CD4-positive, alpha-beta T cell treated with Interleukin-2 at 100 ng/mL for 4 hours (primary cell): ENCODE results near the gene PARN.
"Not testable (repeated sequence)": the region's sequence is repeated elsewhere in the genome, so short reads cannot be mapped to it uniquely, and the experiment has no call there.

Source experiments
- DNase-seq: peaks from one replicate; pipeline ENCODE4 v3.0.0-alpha.2; 2020; ENCODE audit warnings: low spot score

PARN gene

GRCh38 chr16:14400978-14401710 lies 228.9 kb downstream of the PARN start:
- DNase-seq, result not testable (repeated sequence)

GRCh38 chr16:14400285-14400977 lies 229.6 kb downstream of the PARN start:
- no peak for DNase-seq

- no peak for DNase-seq
These were observed 230.4 kb downstream of the PARN start for GRCh38 chr16:14399378-14400284.

GRCh38 chr16:14398014-14398717 lies 231.9 kb downstream of the PARN start:
- no peak for DNase-seq

GRCh38 chr16:14395710-14396304 lies 234.3 kb downstream of the PARN start:
- not testable (repeated sequence) for DNase-seq

GRCh38 chr16:14394834-14395233 lies 235.2 kb downstream of the PARN start:
- DNase-seq, result no peak

- DNase-seq, result no peak
These were observed 237.1 kb downstream of the PARN start for GRCh38 chr16:14392960-14393359.

- no peak for DNase-seq
These were observed 240.7 kb downstream of the PARN start for GRCh38 chr16:14389359-14389758.

GRCh38 chr16:14388243-14388642 lies 241.8 kb downstream of the PARN start:
- DNase-seq, result no peak

GRCh38 chr16:14386115-14386514 lies 243.9 kb downstream of the PARN start:
- no peak for DNase-seq
